Activated T-cell treated with anti-CD3 and anti-CD28 coated beads for 24 hours (primary cell): Measurements from ENCODE around the gene ALOX12B.
"Not testable (repeated sequence)": the region's sequence is repeated elsewhere in the genome, so short reads cannot be mapped to it uniquely, and the experiment has no call there.

Source experiments
- DNase-seq: peaks from one replicate; pipeline ENCODE4 v3.0.0-alpha.2; 2020; ENCODE audit warnings: low read depth

ALOX12B gene

DNA sequence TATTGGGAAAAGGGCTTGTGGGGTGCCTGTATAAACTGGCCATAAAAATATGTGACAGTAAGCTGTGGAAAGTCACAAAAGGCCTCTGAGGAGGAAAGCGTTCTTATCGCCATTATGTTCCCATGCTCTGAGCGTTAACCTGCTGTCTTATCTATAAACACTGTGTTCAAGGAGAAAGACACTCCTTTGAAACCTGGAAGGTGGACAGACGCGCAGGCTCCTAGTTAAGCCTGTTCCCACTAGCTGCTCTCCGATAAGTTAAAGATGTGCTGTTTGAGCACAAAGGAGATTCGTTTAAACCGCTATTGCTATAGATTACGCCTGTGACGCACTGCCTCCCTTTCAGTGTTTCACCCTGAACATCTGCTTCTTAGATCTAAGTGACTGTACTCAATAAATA lies 5.2 kb downstream of the ALOX12B start:
- DNase-seq = no peak

DNA sequence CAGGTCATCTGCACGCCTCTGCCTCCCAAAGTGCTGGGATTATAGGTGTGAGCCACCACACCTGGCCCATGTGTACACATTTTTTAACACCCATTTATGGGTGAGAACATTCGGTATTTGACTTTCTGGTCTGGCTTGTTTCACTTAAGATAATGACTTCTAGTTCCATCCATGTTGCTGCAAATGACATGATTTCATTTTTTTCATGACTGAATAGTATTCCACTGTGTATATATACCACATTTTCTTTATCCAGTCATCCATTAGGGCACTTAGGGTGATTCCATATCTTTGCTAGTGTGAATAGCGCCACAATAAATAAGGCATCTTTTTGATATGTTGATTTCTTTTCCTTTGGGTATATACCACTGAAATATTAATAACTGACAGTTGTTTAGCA lies 5.6 kb downstream of the ALOX12B start:
- DNase-seq = no peak

DNA sequence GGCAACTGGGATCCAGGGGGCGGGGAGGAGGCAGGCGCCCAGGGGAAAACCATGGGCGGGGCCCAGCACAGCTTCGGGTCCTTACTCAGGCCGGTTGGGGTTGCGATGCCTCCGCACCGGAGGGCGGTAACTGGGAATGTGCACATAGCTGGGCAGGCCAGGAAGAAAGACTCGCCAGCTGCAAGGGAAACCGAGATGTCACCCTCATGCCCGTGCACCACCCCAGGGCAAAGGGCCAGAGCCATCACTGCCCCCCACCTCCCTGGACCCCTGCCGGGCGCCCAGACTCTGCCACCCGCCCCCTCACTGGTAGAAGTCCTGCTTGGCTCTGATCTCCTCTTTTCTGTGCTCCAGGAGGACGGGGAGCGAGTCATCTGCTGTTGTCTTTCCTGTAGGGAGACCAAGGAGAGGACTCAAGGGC lies 6.7 kb downstream of the ALOX12B start:
- no peak for DNase-seq

DNA sequence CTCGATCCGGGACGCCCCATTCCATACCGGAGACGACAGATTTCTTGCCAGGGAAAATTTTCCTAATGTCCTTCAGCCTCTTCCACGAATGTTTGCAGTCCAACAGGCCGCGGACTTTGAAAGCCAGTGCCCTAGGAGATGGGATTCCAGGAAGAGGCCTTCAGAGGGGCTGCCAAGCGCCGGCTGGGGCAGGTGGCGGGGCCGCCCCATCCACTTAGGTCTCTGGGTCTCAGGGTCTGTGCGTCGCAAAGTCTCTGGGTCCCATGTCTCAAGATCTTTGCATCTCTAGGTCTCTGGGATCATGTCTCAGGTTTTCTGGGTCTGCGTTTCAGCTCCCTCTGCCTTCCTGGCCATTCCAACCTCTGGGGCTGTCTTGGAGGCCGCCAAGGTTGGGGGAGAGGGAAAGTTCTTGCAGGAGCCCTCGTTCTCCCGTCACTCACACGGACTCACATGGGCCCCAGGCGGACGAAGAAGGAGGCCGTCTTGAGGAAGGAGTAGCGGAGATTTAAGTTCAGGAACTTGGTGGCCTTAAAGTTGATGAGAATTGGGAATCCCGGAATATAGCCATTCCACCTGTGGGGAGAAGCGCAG lies 7.2 kb downstream of the ALOX12B start:
- no peak for DNase-seq

DNA sequence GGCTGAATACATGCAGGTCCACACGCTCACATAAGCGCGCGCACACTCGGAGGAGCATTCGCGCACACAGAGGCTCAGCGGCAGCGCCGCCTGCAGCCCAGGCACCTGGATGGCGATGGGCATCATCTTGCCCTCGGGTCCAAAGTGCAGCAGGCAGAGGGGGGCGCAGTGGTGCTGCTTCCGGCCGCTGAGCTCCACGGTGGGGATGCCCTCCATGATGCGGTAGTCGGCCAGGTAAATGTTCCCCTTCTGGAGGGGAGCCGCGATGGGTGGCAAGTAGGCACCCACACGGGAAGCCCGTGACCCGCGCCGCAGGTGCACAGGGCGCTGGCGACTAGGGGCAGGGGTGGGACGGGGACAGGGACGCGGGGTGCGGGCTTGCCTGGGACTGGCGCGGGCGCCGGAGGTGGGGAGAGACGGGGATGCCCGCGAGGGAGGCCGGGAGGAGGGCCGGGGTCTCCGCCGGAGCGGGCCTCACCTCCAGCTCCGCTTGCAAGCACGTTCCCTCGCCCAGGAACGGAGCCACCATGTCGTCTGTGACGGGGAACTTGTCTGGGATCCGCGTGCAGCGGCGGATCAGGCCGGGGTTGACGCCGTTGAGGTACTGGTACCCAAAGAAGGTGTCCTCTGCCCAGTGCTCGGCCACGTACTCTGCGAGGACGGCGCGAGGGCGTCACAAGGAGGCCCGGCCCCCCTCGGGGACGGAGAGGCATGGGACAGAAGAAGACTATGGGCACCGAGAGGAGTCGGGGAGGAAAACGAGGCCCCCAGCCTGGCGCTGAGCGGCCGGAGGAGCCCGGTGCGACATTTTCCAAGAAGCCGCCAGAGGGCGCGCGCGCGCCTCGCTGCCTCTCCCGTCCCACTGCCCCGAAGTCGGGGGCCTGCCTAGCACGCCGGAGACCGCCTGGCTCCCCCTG lies 8.0 kb downstream of the ALOX12B start:
- peak; percentile 76 for DNase-seq

DNA sequence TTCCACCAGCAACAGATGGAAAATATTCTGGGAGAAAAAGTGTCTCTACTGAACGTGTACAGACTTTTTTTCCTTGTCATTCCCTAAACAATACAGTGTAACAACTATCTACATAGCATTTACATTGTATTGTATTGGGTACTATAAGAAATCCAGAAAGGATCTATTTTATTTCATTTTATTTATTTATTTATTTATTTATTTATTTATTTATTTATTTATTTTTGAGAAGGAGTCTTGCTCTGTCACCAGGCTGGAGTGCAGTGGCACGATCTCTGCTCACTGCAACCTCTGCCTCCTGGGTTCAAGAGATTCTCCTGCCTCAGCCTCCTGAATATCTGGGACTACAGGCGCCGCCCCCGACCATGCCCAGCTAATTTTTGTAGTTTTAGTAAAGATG lies 9.6 kb downstream of the ALOX12B start:
- DNase-seq = not testable (repeated sequence)

DNA sequence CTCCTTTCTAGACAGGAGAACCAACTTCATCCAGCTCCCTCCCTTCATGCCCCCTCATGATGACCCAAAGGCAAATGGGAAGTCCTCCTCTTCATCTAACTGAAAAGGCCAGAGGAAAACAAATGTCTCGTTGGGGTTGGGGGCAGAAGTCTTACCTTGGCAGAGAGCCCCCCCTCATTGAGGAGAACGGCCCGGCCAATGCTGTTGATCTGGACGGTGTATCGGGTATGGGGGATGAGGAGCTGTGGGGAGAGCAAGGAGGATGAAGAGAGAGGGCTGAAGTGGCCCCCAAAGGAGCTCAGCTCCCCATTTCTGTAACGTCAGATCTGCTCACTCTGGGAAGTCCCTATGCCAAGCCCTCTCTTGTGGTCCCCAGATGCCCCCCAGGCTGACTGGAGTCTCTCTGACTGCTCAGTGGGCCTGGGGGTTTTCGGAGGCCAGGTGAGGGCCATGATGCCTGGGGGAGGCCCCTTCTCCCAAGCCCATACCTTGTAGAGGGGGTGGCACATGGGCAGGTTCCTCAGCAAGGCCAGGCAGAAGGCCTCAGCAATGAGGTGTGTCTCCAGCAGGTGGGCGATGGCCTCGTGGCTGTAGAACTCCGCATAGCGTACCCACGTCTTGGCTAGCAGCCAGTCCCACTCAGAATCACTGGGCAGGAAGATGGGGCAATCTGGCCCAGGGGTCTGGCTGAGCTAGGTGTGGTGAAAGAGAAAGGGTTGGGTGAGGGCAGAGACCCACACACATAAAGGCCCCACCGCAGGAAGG lies 10.8 kb downstream of the ALOX12B start:
- DNase-seq = no peak

DNA sequence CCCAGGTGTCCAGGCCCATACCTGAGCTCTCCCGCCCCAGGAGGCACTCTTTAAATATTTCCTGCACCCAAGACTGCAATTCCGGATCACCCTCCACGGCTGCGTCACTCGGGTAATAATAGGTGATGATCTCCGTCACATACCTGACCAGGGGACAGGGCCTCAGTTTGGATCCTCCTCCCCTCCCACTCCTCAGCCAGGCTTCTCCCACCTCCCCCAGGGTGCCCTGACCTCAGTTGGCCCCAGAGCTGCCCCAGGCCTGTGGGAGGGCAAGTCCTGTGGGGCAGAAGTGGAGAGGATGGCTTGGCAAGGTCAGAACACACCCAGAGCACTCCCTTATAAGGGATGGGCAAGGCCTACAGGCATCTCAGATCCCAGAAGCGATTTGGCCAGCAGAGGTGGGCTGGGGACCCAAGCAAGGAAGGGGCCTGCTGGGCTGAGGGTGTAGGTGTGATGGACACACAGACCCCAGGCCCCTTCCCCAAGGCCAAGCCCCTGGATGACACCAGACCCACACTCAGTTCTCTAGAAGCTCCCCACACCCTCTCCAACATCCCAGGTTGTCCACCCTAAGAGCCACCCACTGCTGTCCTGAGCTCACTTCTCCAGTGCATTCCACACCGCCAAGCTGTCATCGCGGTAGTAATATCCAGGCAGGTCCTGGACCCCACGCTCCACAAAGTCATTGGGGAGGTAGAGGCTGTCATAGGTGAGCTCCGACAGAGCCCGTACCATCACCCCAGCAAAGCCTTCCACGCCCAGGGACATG lies 11.8 kb downstream of the ALOX12B start:
- DNase-seq = no peak

DNA sequence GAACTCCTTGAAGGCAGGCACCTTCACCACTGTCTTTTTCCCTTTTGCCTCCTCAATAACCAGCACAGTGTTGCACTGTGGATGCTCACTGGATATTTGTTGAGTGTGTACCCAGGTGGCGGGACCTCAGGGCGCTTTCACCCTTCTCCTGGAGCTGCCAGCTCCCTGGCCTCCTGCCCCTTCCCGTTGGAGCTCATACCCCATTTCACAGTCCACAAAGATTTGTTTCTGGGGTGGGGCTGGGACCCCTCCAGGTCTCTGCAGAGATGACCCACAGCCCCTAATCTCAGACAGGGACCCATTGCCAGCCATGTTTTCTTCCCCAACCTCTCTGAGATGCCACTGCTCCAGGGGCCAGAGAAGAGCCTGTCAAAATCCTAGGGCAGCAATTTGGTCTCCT lies 12.4 kb downstream of the ALOX12B start:
- DNase-seq = no peak

DNA sequence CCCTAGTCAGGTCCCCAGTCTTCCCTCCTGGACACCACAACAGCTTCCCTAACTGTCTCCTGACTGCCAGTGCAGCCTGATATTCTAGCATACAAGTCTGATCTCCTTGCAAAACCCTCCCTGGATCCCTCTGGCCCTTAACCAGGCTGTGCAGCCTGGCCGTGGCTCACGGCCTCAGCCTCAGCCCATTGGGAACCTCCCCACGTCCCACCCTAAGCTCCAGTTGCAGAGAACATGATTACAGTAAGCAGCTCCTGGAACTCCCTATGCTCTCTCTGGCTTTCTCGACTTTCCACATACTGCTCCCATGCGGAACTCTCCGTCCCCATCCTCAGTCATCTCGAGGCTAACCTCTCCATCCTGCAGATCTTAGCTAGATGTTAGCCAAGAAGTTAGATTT lies 13.0 kb downstream of the ALOX12B start:
- DNase-seq = no peak

DNA sequence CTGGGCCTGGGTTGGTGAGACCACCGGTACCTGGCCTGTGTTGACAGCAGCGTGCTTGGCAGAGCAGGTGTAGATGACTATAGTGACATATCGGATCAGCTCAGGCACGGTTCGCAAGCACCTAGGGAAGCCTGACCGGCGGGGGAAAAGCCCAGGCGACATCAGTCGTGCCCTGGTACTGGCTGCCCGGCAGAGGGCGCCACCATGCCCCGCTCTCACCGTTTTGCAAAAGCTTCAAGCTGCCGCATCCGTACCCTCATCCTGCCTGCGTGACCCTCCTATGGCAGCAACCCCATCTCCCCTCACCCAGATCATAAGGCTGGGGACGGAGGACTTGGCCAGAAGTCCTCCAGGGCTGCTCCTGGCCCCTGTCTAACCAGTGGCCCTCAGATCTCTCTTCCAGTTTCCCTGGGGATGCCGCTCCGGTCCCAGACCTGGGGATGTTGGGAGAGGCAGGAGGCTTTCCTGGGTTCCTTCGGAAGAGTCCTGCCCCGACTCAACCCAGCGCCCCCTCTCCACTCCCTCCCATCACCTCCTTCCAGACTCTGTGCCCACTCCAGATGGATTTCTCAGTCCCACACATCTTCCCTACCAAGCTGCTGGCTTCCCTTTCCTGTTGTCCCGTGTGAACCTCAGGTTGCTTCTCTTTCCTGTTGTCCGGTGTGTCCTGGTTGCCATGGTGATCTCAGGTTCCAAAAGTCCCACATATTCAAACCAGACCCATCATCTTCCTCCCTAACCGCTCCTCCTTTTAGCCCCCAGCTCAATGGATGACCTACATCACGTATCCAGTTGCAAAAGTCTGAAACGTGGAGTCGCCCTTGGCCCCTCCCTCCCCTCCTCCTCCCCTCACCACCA lies 13.7 kb downstream of the ALOX12B start:
- peak; percentile 81 for DNase-seq

DNA sequence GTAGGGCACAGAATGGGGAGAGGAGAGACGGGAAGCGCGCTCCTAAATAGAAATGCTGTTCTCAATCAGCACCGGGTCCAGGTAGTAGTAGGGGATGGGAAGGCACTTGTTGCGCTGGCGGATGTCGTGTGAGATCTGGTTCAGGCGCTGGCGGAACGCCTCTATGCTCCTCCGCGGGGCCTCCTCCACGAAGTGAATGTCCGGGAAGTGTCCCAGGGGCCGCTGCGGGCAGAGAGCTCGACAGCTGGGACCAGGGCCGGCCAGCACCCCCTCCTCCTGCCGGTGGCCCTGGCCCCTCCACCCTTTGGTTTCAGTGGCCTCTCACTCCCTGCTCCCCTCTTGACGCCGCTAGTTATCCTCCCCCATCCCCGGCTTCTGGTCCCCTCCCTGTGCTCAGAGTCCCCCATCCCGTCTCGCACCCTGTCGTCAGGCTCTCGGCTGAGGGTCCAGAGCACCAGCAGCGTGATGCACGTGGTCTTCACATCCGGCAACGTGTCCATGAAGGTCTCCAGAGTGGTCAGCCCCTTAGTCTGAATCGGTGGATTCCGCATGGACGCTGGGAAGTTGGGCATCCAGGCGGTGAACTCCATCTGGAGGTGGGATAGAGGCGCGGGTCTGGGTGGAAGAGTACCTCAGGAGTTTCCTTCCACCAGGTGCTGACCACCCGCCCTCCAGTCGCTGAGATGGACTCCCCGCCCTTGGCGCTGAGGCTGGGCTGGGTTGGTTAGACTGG lies 14.6 kb downstream of the ALOX12B start:
- DNase-seq = no peak

DNA sequence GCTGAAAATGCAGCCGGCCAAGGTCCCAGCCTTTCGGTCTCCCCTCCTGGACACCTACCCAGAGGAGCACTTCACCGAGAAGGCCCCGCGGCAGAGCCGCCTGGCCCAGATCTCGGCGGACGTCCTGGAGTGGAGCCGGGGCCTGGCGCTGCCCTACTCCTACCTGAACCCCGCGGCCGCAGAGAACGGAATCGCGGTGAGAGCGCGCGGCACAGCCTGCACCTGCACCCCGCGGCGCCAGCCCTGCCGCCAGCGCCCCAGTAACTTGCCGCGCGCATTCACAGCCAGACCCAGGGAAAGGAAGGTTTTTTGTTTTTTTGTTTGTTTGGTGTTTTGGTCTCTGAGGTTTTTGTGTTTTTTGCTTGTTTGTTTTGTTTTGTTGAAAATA lies 15.2 kb downstream of the ALOX12B start:
- DNase-seq = no peak

DNA sequence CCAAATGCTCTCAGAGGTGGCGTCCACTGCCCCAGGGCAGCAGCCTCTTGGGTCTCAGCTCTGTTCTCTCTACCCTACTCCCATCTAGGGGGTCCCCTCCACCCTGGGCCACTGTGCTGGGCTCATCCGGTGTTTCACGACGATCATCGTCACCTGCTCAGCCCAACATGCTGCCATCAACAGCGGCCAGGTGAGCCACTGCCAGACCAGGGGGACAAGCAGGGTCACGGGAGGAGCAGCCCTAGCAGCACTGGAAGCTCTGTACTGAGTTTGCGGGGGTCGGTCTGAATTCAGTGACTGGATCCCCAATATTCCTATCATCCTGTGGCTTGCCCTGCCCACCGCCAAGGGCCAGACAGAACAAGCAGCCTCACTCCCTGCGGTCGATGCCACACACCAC lies 16.0 kb downstream of the ALOX12B start:
- DNase-seq = no peak

DNA sequence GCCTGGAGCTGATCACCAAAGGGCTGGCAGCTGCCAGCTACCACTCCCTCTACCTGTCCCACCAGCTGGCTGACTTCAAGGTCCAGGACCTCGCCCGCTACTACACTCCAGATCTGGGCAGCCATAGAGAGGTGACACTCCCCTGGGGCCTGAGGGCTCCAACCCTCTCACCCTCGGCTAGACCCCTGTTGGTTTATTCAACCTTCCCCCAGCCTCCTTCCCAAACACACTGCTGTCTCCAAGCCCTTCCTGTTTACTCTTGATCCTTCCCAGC lies 18.0 kb downstream of the ALOX12B start:
- DNase-seq = no peak

DNA sequence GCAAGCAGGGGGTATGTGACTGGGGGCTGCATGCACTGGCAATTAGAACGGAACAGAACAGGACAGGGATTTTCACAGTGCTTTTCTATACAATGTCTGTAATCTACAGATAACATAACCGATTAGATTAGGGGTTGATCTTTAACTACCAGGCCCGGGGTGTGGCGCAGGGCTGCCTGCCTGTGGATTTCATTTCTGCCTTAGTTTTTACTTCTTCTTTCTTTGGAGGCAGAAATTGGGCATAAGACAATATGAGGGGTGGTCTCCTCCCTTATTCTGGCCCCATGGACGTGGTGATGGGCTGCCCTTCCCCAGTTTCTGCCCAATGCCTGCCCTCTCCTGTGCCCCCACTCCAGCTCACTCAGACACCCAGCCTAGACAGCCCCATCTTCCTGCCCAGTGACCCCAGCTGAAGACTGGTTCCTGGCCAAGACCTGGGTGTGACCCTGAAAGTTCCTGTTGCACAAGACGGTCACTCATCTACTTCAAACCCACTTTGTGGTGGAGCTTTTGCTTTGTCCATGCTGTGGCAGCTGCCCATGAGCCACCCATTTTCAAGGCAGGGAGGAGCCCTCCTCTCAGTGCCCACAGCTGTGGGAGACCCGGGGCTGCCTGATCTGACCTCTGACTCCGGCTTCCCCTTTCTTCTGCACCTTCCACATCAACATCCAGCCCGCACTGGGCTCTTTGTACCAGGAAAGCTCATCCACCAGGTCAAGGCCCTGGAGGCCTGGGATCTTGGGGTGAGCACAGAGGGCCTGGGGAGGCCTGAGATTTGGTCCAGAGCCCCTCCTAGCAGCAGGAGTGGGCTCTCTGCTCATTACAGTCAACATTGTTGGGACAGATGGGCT lies 18.6 kb downstream of the ALOX12B start:
- DNase-seq = no peak

DNA sequence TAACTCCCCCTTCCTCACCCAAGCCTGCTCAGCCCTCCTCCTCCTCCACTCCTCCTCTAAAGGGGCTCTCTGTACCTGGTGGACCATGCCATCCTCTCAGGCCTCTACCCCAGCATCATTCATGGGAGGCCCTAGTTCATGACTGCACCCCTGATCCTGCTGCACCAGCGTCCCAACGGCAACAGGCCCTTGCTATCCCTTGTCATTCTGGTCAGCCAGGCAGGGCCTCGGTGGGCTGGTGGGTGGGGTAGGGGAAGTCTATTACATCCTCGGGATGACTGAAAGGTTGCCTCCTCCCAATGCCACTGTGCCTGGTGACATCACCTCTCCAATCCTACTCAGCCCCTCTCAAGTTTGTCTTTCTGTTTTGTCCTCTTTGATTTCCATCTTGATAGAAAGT lies 19.7 kb downstream of the ALOX12B start:
- DNase-seq = no peak

DNA sequence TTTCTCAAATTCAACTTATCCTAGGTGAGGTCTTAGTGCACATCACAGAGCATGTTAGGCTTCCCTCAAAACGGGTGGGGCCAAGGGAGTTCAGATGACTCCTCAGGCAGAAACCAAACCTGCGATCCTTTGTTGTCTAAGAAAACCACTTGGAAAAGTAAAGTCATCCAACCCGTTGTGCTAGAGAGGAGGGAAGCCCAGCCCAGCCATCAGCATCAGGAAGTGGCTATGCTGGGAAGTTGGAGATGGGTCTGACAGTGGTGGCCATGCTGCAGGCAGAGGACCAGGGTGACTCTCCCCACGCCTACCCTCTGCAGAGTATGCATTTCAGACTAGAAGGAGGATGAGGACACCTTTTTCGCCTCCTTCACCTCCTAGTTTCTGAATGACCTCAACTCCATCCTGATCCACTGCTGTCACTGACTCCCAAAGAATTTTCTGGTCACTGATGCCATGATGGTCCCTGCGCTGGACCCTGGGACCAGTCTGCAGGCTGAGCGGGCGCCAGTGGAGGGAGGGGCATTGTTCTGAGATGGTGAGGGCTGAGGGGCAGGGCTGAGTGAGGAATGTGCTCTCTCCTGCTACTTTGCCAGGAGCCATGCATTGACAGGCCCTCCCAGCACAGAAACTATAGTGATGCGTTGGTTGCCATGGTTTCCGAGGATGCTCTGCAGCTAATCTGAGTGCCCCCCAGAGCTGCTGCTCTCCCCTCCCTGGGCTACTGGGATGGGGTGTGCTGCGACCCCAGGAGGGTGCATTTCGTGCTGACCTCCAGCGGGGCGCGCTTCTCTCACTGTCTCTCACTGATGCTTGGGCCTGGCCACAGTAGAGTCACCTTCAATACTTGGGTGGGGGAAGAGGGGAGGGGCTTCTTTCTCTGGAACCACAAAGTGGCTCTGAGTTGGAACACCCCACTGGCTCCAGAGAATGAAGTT lies 20.4 kb downstream of the ALOX12B start:
- no peak for DNase-seq

DNA sequence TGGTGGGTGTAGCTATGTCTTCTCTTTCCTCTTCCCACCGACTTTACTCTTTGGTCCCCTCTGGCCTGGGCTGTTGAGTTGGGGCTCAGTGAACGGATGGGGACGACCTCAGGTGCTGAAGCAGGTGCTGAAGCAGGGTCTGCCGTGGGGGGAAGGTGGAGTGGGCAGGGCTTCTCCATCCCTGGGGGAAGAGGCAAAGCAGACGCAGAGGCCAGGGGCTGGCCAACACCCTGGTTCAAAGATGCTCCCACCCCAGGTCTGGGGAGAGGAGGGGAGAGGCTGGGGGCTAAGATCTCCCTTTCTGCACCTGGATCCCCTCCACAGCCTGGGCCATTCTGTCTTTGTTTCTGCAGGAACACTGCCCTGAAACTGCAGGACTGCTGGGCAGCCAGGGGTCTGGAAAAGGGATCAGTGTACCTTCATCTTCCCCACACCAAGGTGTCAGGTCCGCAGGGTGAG lies 22.9 kb downstream of the ALOX12B start:
- no peak for DNase-seq
